ENCODE results near the gene GAL3ST1.
"Not testable (repeated sequence)": the region's sequence is repeated elsewhere in the genome, so short reads cannot be mapped to it uniquely, and the experiment has no call there.

GAL3ST1 gene

DNA sequence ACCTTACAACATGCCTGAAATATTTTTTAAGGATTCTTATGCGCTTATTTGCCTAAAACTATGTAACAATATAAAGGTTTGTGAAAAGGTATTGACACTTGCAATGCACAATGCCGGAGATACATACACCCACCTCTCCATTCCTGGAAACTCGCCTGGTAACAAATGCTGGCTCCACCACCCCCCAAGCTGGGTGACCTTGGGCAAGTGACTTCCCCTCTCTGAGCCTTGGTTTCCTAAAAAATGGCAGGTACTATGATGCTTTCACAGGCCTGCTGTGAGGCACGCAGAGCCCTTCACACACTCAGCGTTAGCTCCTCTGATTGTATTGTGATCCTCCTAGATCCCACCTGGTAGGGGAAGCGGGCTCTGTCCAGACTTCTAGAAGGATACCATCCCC is 2.3 kb downstream of the GAL3ST1 start:
- H3K4me3 ChIP-seq (ENCODE audit: low read depth in 1 of 2, low read length in 2 of 2), result no peak overlapping the region

DNA sequence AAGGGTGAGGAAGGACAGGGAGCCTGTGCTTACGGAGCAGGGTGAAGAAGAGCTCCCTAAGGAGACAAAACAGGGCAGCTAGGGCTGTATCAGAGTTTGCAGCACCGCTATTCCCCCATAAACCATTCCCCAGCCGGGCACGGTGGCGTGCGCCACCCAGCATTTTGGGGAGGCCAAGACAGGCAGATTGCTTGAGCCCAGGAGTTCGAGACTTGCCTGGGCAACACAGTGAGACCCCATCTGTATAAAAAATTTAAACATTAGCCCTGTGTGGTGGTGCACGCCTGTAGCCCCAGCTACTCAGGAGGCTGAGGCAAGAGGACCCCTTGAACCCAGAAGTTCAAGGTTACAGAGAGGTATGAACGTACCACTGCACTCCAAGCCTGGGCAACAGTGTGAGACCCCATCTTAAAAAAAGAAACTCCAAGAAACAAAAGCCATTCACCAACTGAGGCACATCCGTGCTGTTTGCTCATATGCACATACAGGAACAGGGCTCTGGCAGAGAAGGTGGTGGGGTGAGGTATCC is 4.7 kb downstream of the GAL3ST1 start:
- ATAC-seq (ENCODE audit: insufficient read depth, low read depth), result no peak
- Histone ChIP-seq H3K4me1 (ENCODE audit: insufficient read depth, low read length) (no peaks in the 10 kb centered on the region), H4K20me1 (ENCODE audit: insufficient read depth, low read length) (0 out of 2 replicates have a peak, but pooled peaks cover 4% of the 10 kb centered on the region), H3K9ac (ENCODE audit: low read depth, low read length) (no peak overlapping the region), H3K27me3 (ENCODE audit: insufficient read depth, low read length, poor library complexity) (no peaks in the 10 kb centered on the region), H3K79me2 (ENCODE audit: insufficient read depth, low read length) (no peaks in the 10 kb centered on the region), H3K36me3 (ENCODE audit: insufficient read depth, low read length) (no peaks in the 10 kb centered on the region), H3K27ac (ENCODE audit: low read length) (no peak overlapping the region), H3K9me3 (ENCODE audit: insufficient read depth, low read length, severe bottlenecking) (no peaks in the 10 kb centered on the region), H3K4me2 (ENCODE audit: insufficient read depth, low read length) (no peak overlapping the region), H3K4me3 (ENCODE audit: low read depth in 1 of 2, low read length in 2 of 2) (no peak overlapping the region), H2AFZ (ENCODE audit: low read depth, low read length) (no peak overlapping the region)
- DNase-seq, result no peak
- no peak for TF ChIP-seq EZH2 (IDR thresholded peaks at IDR 0.05; ENCODE audit: borderline replicate concordance, low read depth, low read length, severe bottlenecking)
- TF ChIP-seq, protein P1, sequence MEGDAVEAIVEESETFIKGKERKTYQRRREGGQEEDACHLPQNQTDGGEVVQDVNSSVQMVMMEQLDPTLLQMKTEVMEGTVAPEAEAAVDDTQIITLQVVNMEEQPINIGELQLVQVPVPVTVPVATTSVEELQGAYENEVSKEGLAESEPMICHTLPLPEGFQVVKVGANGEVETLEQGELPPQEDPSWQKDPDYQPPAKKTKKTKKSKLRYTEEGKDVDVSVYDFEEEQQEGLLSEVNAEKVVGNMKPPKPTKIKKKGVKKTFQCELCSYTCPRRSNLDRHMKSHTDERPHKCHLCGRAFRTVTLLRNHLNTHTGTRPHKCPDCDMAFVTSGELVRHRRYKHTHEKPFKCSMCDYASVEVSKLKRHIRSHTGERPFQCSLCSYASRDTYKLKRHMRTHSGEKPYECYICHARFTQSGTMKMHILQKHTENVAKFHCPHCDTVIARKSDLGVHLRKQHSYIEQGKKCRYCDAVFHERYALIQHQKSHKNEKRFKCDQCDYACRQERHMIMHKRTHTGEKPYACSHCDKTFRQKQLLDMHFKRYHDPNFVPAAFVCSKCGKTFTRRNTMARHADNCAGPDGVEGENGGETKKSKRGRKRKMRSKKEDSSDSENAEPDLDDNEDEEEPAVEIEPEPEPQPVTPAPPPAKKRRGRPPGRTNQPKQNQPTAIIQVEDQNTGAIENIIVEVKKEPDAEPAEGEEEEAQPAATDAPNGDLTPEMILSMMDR (IDR thresholded peaks at IDR 0.05; ENCODE audit: borderline replicate concordance, extremely low read depth, low read length, poor library complexity, severe bottlenecking), result no peak

More for the DNA sequence above, 2.3 kb downstream of the GAL3ST1 start:
- TF ChIP-seq EZH2 (IDR thresholded peaks at IDR 0.05; ENCODE audit: borderline replicate concordance, low read depth, low read length, severe bottlenecking), result no peak
- TF ChIP-seq, protein P1 (IDR thresholded peaks at IDR 0.05; ENCODE audit: borderline replicate concordance, extremely low read depth, low read length, poor library complexity, severe bottlenecking), result no peak
- peaks cover 22% of the 10 kb centered on the region; the same call in 1 of the 2 replicates for H4K20me1 ChIP-seq (ENCODE audit: insufficient read depth, low read length)
- no peak overlapping the region for H2AFZ ChIP-seq (ENCODE audit: low read depth, low read length)
- ATAC-seq (ENCODE audit: insufficient read depth, low read depth) (no peak), DNase-seq (no peak)
- no peaks in the 10 kb centered on the region for H3K79me2 ChIP-seq (ENCODE audit: insufficient read depth, low read length)
- no peak overlapping the region for H3K27ac ChIP-seq (ENCODE audit: low read length)
- no peak overlapping the region for H3K9ac ChIP-seq (ENCODE audit: low read depth, low read length)
- H3K4me1 ChIP-seq (ENCODE audit: insufficient read depth, low read length), result no peaks in the 10 kb centered on the region
- H3K4me2 ChIP-seq (ENCODE audit: insufficient read depth, low read length), result no peak overlapping the region
- H3K27me3 ChIP-seq (ENCODE audit: insufficient read depth, low read length, poor library complexity), result no peaks in the 10 kb centered on the region
- no peaks in the 10 kb centered on the region for H3K9me3 ChIP-seq (ENCODE audit: insufficient read depth, low read length, severe bottlenecking)
- H3K36me3 ChIP-seq (ENCODE audit: insufficient read depth, low read length), result peaks cover 24% of the 10 kb centered on the region

DNA sequence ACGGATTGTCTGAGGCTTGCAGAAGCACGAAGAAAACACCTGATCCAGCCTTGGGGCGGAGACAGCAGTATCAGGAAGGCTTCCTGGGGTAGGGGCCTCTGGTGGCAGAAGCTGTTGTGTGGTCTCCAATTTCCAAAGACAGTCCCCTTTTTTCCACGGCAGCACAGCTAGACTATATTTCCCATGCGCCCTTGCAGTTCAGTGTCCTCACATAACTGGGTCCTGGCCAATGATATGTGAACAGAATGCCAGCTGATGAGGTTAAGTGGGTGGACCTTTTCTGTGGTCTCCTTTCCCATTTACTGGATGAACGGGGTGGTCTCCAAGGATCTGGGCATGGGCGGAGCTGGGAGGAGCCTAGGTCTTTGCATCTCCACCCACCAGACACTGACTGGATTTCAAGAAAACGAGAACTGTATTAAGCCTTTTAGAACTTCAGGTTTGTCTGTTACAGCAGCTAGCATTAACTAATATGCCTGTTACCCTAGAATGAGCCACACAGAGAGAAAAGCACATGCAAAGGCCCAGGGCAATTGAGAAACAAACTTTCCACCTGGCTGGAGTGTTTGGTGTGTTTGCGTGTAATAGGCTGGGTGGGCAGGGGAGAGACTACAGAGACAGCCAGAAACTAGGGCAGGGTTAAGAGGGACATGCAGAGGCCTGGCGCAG is 6.2 kb downstream of the GAL3ST1 start:
- H3K4me3 ChIP-seq (ENCODE audit: low read depth in 1 of 2, low read length in 2 of 2), result no peak overlapping the region
- ATAC-seq (ENCODE audit: insufficient read depth, low read depth), result no peak
- no peaks in the 10 kb centered on the region for H3K27me3 ChIP-seq (ENCODE audit: insufficient read depth, low read length, poor library complexity)
- TF ChIP-seq, protein P1 (IDR thresholded peaks at IDR 0.05; ENCODE audit: borderline replicate concordance, extremely low read depth, low read length, poor library complexity, severe bottlenecking), result no peak
- no peak for TF ChIP-seq EZH2 (IDR thresholded peaks at IDR 0.05; ENCODE audit: borderline replicate concordance, low read depth, low read length, severe bottlenecking)
- no peak overlapping the region for H3K4me2 ChIP-seq (ENCODE audit: insufficient read depth, low read length)
- DNase-seq, result no peak
- H3K79me2 ChIP-seq (ENCODE audit: insufficient read depth, low read length), result no peaks in the 10 kb centered on the region
- H4K20me1 ChIP-seq (ENCODE audit: insufficient read depth, low read length), result 0 out of 2 replicates have a peak, but pooled peaks cover 1% of the 10 kb centered on the region
- H3K9me3 ChIP-seq (ENCODE audit: insufficient read depth, low read length, severe bottlenecking), result no peaks in the 10 kb centered on the region
- H3K9ac ChIP-seq (ENCODE audit: low read depth, low read length), result no peak overlapping the region
- no peak overlapping the region for H2AFZ ChIP-seq (ENCODE audit: low read depth, low read length)
- no peak overlapping the region for H3K27ac ChIP-seq (ENCODE audit: low read length)
- no peaks in the 10 kb centered on the region for H3K4me1 ChIP-seq (ENCODE audit: insufficient read depth, low read length)
- no peaks in the 10 kb centered on the region for H3K36me3 ChIP-seq (ENCODE audit: insufficient read depth, low read length)

DNA sequence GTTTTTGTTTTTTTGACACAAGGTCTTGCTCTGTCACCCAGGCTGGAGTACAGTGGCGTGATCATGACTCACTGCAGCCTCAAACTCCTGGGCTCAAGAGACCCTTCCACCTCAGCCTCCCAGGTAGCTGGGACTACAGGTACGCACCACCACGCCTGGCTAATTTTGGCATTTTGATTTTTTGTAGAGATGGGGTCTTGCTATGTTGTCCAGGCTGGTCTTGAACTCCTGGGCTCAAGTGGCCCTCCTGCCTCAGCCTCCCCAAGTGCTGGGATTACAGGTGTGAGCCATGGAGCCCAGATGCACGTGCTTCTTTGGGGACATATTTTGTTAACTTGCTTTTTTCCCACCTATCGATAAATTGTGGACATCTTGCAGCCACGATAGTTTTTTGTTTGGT is 7.2 kb downstream of the GAL3ST1 start:
- not testable (repeated sequence) for DNase-seq; H3K9ac ChIP-seq (ENCODE audit: low read depth, low read length); H3K9me3 ChIP-seq (ENCODE audit: insufficient read depth, low read length, severe bottlenecking); H3K27ac ChIP-seq (ENCODE audit: low read length); H2AFZ ChIP-seq (ENCODE audit: low read depth, low read length); H4K20me1 ChIP-seq (ENCODE audit: insufficient read depth, low read length); H3K36me3 ChIP-seq (ENCODE audit: insufficient read depth, low read length); H3K79me2 ChIP-seq (ENCODE audit: insufficient read depth, low read length); H3K4me1 ChIP-seq (ENCODE audit: insufficient read depth, low read length); H3K4me2 ChIP-seq (ENCODE audit: insufficient read depth, low read length); H3K27me3 ChIP-seq (ENCODE audit: insufficient read depth, low read length, poor library complexity); ATAC-seq (ENCODE audit: insufficient read depth, low read depth); H3K4me3 ChIP-seq (ENCODE audit: low read depth in 1 of 2, low read length in 2 of 2)
